ENCODE measurements around the gene SMTNL1.

The SMTNL1 gene

GRCh38 chr11:57545883-57546282 is 8.5 kb downstream of the SMTNL1 start:
- DNase-seq = no peak

GRCh38 chr11:57546451-57546850 is 9.1 kb downstream of the SMTNL1 start:
- no peak for DNase-seq

- DNase-seq = no peak
These were observed 9.6 kb downstream of the SMTNL1 start for GRCh38 chr11:57546869-57547475.

GRCh38 chr11:57547854-57548377 is 10.5 kb downstream of the SMTNL1 start:
- peak; percentile 20 for DNase-seq

- no peak for DNase-seq
These were observed 12.6 kb downstream of the SMTNL1 start for GRCh38 chr11:57549983-57550382.

- DNase-seq = no peak
These were observed 14.5 kb downstream of the SMTNL1 start for GRCh38 chr11:57551941-57552340.

- DNase-seq = no peak
These were observed 15.1 kb downstream of the SMTNL1 start for GRCh38 chr11:57552479-57552878.

GRCh38 chr11:57555393-57555792 is 18.0 kb downstream of the SMTNL1 start:
- DNase-seq = no peak

- no peak for DNase-seq
These were observed 18.6 kb downstream of the SMTNL1 start for GRCh38 chr11:57556041-57556440.

- DNase-seq = no peak
These were observed 22.8 kb downstream of the SMTNL1 start for GRCh38 chr11:57560146-57560545.

GRCh38 chr11:57562596-57562995 is 25.2 kb downstream of the SMTNL1 start:
- DNase-seq = no peak

- DNase-seq = peak; percentile 64
These were observed 28.9 kb downstream of the SMTNL1 start for GRCh38 chr11:57566005-57566904.

GRCh38 chr11:57566905-57567514 is 29.6 kb downstream of the SMTNL1 start:
- peak; percentile 35 for DNase-seq

- peak; percentile 41 for DNase-seq
These were observed 30.3 kb downstream of the SMTNL1 start, which contains the start of gene UBE2L6 for GRCh38 chr11:57567515-57568329. TSS of gene UBE2L6 (minus strand) at chr11:57567672. CDS start at chr11:57567611, 61 bp downstream.

GRCh38 chr11:57568330-57568766 is 31.0 kb downstream of the SMTNL1 start:
- DNase-seq = peak; percentile 84

- DNase-seq = no peak
These were observed 34.2 kb downstream of the SMTNL1 start for GRCh38 chr11:57571606-57572005.

- no peak for DNase-seq
These were observed 36.7 kb downstream of the SMTNL1 start for GRCh38 chr11:57574061-57574460.

- DNase-seq = no peak
These were observed 46.9 kb downstream of the SMTNL1 start for GRCh38 chr11:57584341-57584740.

GRCh38 chr11:57585301-57585700 is 47.9 kb downstream of the SMTNL1 start:
- DNase-seq = no peak

- DNase-seq = no peak
These were observed 49.4 kb downstream of the SMTNL1 start for GRCh38 chr11:57586711-57587245.

- DNase-seq = no peak
These were observed 50.8 kb downstream of the SMTNL1 start for GRCh38 chr11:57588046-57588710.
